Ishikawa (cell line): ENCODE data around the gene ODR4.

Experiments
- CREB1 ChIP-seq: IDR thresholded peaks from 2 replicates; pipeline ENCODE4 v1.6.1; 2012; ENCODE audit warnings: low read depth
- FOXM1 ChIP-seq: IDR thresholded peaks from 2 replicates; pipeline ENCODE4 v1.6.1; 2012; ENCODE audit warnings: low read depth, borderline replicate concordance
- NFIC ChIP-seq: IDR thresholded peaks from 2 replicates; pipeline ENCODE4 v1.6.1; 2012
- RAD21 ChIP-seq: IDR thresholded peaks from 2 replicates; pipeline ENCODE4 v1.6.1; 2012; ENCODE audit warnings: low read depth
- TF ChIP-seq, protein P1 (sequence below): IDR thresholded peaks from 2 replicates; pipeline ENCODE4 v1.6.1; 2012

DNA sequence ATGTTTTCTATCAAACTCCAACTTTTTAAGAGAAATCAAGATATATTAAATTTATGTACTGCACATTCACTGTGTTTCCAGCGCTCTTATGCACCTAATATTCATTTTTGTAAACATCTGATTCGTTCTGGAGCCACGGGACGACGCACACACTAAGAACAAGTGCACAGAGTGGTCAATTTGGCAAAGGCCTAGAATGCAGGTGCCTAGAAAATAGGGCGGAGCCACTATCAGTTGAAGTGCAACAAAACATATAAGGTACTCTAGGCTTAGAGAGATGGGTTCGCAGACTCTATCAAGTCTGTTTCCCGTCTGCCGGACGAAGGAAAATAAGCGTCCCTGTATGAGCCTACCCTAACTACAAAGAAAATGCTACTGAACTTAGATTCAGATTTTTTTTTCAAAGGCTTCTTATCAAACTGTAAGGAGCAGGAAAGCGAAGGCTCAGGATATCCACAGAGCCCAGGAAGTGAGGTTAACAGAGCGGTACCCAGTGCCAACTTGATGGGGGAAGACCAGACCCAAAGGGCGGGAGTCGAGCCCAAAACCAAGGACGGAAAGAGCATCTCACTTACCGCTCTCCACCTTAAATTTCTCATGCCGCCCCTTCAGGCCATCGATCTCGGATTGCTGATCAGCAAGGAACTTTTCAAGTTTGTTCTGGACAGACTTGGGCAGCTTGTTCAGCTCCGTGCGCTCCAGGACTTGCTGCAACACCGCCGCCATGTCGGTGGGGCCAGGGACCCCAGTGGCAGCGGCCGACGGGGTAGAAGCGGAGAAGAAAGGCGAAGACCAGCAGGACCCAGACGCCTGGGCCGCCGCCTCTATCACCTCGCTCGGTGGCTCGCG lies 1.1 kb upstream of the ODR4 start:
- no peak for TF ChIP-seq CREB1
- TF ChIP-seq RAD21, result no peak
- TF ChIP-seq, protein P1, sequence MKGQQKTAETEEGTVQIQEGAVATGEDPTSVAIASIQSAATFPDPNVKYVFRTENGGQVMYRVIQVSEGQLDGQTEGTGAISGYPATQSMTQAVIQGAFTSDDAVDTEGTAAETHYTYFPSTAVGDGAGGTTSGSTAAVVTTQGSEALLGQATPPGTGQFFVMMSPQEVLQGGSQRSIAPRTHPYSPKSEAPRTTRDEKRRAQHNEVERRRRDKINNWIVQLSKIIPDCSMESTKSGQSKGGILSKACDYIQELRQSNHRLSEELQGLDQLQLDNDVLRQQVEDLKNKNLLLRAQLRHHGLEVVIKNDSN, result no peak
- TF ChIP-seq FOXM1, result no peak
- no peak for TF ChIP-seq NFIC
